ENCODE results near the gene CCDC15. TPM values are rescaled to one million over a fixed set of nuclear protein-coding genes. Genes with fewer than 3 reads are reported as not detected.
A peak's percentile ranks its signal among the peaks of the same experiment; 100 is the strongest.

Gene CCDC15
- total RNA-seq, 2 donors from 2014 or later = 0.99 to 1.6 TPM

DNA sequence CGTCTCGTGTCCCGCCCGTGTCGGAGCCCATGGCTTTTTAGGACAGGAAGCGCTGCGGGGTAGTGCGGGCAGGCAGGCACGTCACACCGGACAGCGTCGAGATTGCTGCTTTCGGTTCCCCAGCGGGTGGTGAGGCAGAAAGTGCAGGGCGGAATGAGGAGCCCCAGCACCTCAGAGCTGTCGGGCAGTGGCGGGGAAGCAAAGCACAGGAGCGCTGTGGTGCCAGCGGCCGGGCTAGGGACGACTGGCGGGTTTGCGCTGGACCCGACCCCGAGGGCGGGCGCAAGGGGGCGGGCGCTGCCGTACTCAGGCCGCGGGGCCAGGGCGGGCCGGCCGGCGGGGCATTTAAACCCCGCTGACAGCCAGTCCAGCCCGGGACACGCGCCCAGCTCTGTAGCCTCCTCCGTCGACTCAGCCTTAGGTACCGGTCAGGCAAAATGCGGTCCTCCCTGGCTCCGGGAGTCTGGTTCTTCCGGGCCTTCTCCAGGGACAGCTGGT lies 109.0 kb downstream of the CCDC15 start, which contains the start of gene SLC37A2:
TSS of gene SLC37A2 (plus strand) at position 375 of the 498 bp plus-strand sequence. CDS start at position 438, 63 bp downstream.
- peaks cover 10% of the 10 kb centered on the region for H3K4me1 ChIP-seq
- DNase-seq = peak; percentile 64 to 78 (median 72)
- TF ChIP-seq POLR2A (IDR thresholded peaks at IDR 0.05) = peak; percentile 8 to 72 (median 57)
- TF ChIP-seq, protein P1, sequence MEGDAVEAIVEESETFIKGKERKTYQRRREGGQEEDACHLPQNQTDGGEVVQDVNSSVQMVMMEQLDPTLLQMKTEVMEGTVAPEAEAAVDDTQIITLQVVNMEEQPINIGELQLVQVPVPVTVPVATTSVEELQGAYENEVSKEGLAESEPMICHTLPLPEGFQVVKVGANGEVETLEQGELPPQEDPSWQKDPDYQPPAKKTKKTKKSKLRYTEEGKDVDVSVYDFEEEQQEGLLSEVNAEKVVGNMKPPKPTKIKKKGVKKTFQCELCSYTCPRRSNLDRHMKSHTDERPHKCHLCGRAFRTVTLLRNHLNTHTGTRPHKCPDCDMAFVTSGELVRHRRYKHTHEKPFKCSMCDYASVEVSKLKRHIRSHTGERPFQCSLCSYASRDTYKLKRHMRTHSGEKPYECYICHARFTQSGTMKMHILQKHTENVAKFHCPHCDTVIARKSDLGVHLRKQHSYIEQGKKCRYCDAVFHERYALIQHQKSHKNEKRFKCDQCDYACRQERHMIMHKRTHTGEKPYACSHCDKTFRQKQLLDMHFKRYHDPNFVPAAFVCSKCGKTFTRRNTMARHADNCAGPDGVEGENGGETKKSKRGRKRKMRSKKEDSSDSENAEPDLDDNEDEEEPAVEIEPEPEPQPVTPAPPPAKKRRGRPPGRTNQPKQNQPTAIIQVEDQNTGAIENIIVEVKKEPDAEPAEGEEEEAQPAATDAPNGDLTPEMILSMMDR (IDR thresholded peaks at IDR 0.05) = peak in 5 of 7 experiments; percentile 14 to 52 (median 32)
- intact Hi-C loops (cut with DNase I) = no loop called here
- no peaks in the 10 kb centered on the region for H3K27me3 ChIP-seq
- no peaks in the 10 kb centered on the region for H3K9me3 ChIP-seq
- WGBS, 2 donors = 0 to 1% methylated on average over 2 to 44 of the region's 46 CpGs
- peak; percentile 91 for ATAC-seq
- peak within 1 kb of the TSS in 3 of 4 donors; percentile 39 to 71 (median 45) for H3K27ac ChIP-seq
- H3K36me3 ChIP-seq (replicated peaks in 1 of 2; ENCODE audit: insufficient read depth in 1 of 2, low read depth in 2 of 2) = no peaks in the 10 kb centered on the region
- peak within 1 kb of the TSS; percentile 3 to 56 for H3K4me3 ChIP-seq

DNA sequence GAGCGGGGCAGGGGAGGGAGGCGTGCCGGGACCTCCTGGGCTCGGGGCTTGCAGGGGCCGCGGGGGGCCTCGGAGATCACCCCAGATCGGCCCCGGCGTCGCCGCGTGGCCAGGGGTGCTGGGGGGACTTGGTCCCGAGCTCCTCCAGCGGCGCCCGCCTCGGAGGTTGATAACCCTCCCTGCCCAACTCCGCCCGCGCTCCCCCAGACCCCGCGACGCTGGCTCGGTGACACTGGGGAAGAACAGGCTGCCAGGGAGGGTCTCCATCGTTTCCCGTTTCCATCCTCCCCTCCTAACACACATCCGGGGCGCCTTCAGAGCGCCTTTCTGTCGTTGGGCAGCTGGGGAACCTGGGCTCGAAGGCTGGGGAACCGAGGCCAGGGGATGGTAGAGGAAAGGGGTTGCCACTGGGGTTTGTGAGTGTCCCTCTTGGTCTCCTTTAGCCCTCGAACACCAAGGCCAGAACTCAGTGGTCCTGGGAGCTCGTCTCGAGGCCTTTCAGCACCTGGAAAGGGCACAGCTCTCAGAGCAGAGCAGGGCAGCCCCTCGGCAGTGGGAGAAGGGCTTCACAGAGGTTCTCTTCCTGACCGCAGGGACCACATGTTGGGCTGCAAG lies 109.5 kb downstream of the CCDC15 start:
- intact Hi-C loops (cut with DNase I) = no loop called here
- TF ChIP-seq, protein P1 (IDR thresholded peaks at IDR 0.05) = no peak
- TF ChIP-seq POLR2A (IDR thresholded peaks at IDR 0.05) = no peak
- H3K4me1 ChIP-seq = peaks cover 10% of the 10 kb centered on the region
- peak overlapping the region in 2 of 4 donors; percentile 45 to 71 for H3K27ac ChIP-seq
- H3K9me3 ChIP-seq = no peaks in the 10 kb centered on the region
- WGBS, 2 donors = 4 to 10% methylated on average over 10 to 28 of the region's 38 CpGs
- no peaks in the 10 kb centered on the region for H3K36me3 ChIP-seq (replicated peaks in 1 of 2; ENCODE audit: insufficient read depth in 1 of 2, low read depth in 2 of 2)
- peak overlapping the region; percentile 3 to 56 for H3K4me3 ChIP-seq
- DNase-seq (no peak), ATAC-seq (peak; percentile 3)
- no peaks in the 10 kb centered on the region for H3K27me3 ChIP-seq

GRCh38 chr11:125064070-125064469 lies 110.1 kb downstream of the CCDC15 start:
- H3K4me1 ChIP-seq = peaks cover 12% of the 10 kb centered on the region
- no peaks in the 10 kb centered on the region for H3K9me3 ChIP-seq
- intact Hi-C loops (cut with DNase I) = no loop called here
- H3K4me3 ChIP-seq = no peak overlapping the region
- no peaks in the 10 kb centered on the region for H3K27me3 ChIP-seq
- no peak for ATAC-seq
- peak overlapping the region in 1 of 4 donors; percentile 71 for H3K27ac ChIP-seq
- DNase-seq = no peak
- WGBS, 2 donors = 68 to 71% methylated on average over 7 of the region's 7 CpGs
- no peak for TF ChIP-seq POLR2A (IDR thresholded peaks at IDR 0.05)
- TF ChIP-seq, protein P1 (IDR thresholded peaks at IDR 0.05) = no peak
- H3K36me3 ChIP-seq (replicated peaks in 1 of 2; ENCODE audit: insufficient read depth in 1 of 2, low read depth in 2 of 2) = no peaks in the 10 kb centered on the region

GRCh38 chr11:125068368-125068767 lies 114.4 kb downstream of the CCDC15 start:
- peaks cover 20% of the 10 kb centered on the region for H3K4me1 ChIP-seq
- no peaks in the 10 kb centered on the region for H3K9me3 ChIP-seq
- H3K4me3 ChIP-seq = no peak overlapping the region
- no peak for ATAC-seq
- no peak overlapping the region for H3K27ac ChIP-seq
- no peak for TF ChIP-seq POLR2A (IDR thresholded peaks at IDR 0.05)
- TF ChIP-seq, protein P1 (IDR thresholded peaks at IDR 0.05) = no peak
- H3K36me3 ChIP-seq (replicated peaks in 1 of 2; ENCODE audit: insufficient read depth in 1 of 2, low read depth in 2 of 2) = no peaks in the 10 kb centered on the region
- DNase-seq = no peak
- intact Hi-C loops (cut with DNase I) = no loop called here
- H3K27me3 ChIP-seq = no peaks in the 10 kb centered on the region
- 86 to 93% methylated on average over 4 of the region's 4 CpGs for WGBS, 2 donors

Data from body of pancreas (tissue), 4 donors.